T47D (cell line): ENCODE results near the gene CERS6.

Experiments
- DNase-seq, 2 experiments: peaks; one replicate each; pipeline versions ENCODE4 v3.0.0 to v3.0.0-alpha.2; 2011 to 2012; ENCODE audit warnings: low read depth in 1 of 2, low spot score in 1 of 2
- JUND ChIP-seq: IDR thresholded peaks from 2 replicates; pipeline ENCODE4 v1.6.1; 2012; ENCODE audit warnings: low read depth
- in situ Hi-C: cut with HindIII; loops from 2 replicates; pipeline ENCODE4 v1.10.0; 2016; ENCODE audit warnings: low sequenced_read_pairs, low pct_unique_long_range_greater_than_20kb

The CERS6 gene

DNA sequence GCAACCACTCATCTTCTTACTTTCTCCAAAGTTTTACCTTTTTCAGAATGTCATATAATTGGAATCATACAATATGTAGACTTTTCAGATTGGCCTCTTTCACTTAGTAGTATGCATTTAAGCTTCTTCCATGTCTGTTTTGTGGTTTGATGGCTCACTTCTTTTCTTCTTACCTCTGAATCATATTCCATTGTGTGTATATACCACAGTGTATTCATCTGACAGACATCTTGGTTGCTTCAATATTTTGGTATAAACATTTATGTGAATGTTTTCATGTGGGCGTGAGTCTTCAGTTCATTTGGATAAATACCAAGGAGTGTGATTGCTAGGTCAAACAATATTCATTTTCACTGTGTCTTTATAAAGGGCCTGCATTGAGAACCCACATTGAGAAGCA, 210.3 kb downstream of the CERS6 start:
- in situ Hi-C loops, result no loop called here
- TF ChIP-seq JUND, result no peak
- DNase-seq, result no peak

- no peak for TF ChIP-seq JUND
- no peak for DNase-seq
- in situ Hi-C loops, result no loop called here
Measured at GRCh38 chr2:168667156-168667555, 211.1 kb downstream of the CERS6 start.

DNA sequence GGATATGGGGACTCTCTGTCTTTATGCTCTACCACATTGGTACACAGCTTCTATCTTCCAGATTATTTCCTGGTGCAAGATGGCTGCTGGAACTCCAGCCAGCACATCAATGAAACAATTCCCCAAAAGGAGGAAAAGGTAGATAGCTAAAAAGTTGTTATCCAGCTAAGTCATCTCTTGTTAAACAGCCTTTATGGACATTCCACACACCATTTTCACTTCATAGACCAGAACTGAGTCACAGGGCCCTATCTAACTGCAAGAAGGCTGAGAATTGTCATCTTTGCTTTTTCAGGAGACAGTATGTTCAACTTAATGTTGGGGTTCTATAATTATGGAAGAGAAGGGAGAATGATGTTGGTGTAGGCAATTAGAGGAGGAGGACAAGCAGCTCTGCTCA, 213.1 kb downstream of the CERS6 start:
- no peak for TF ChIP-seq JUND
- in situ Hi-C loops, result no loop called here

GRCh38 chr2:168670478-168670877, 214.4 kb downstream of the CERS6 start:
- no peak for TF ChIP-seq JUND
- no peak for DNase-seq
- in situ Hi-C loops, result no loop called here

More for the DNA sequence above, 213.1 kb downstream of the CERS6 start:
- no peak for DNase-seq

GRCh38 chr2:168671932-168672331, 215.9 kb downstream of the CERS6 start:
- in situ Hi-C loops, result no loop called here
- DNase-seq, result no peak
- TF ChIP-seq JUND, result no peak

DNA sequence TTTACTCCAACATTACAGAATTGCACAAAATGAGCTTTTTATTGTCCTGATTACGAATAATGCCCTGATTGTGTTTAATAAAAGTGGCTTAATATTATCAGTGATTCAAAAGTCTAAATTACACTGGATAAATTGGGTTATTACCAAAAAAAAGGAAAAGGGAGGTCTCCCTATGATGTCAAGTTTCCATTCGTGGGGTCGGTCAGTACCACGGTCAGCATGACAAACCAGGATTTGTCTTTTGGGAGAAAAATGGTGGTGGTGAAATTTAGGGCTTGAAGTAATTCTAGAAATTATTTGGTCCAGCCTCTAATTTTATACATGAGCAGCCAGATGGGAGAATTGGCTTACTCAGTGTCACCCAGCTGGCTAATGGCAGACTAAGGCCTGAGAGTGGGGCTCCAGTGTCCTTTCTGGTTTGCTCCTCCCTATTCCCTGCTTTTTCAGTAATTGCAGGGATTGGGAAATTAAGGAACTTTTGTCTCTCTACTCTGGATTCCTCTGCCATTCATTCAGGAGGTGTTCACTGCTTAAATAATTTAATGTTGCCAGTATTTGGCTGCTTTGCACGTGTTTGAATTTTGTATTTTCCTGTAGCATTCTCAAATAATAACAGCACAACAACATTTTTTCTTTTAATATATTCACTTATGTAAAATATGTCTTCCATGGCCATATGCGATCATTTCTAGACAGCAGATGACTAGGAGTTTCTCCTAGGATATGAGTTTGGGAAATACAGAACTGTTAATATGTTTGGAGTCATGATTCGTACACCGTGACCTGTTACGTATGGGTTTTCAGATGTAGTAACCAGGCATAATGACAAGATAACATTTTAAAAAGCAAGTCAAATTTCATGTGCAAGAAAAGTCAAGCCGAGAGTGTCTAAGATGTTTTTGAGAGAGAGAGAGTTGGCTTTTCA, 217.5 kb downstream of the CERS6 start:
- DNase-seq, result no peak
- no peak for TF ChIP-seq JUND
- in situ Hi-C loops, result no loop called here

DNA sequence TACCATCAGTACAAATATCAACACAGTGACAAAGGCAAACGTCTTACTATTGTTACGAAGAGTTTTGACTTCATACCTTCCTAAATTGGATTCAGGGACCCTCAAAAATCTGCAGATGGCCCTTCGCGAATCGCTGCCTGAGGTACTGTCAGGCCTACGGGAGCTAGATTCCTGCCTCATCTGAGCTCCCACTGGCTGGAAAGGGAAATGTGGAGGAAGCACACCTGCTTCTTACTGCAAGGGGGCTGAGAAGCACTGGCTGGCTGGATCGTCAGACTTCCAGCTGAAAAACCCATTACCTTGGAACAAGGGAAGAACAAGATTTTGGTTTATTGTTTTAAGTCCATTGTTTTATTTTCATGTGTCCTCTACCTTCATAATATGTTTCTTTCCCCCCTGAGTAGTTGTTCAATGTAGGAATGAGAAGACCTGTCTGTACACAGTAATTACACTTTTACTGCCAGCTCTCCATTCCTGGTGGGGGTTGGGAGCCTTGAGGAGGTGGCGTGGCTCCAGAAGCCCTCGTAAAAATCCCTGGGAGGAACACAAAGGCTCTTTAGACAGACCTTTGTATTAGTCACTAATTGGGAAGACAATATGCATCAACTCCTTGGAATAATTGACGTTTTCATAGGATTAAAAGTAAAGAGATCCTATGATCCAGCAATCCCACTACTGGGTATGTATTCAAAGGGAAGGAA, 222.2 kb downstream of the CERS6 start:
- DNase-seq, result no peak
- in situ Hi-C loops, result no loop called here
- no peak for TF ChIP-seq JUND

DNA sequence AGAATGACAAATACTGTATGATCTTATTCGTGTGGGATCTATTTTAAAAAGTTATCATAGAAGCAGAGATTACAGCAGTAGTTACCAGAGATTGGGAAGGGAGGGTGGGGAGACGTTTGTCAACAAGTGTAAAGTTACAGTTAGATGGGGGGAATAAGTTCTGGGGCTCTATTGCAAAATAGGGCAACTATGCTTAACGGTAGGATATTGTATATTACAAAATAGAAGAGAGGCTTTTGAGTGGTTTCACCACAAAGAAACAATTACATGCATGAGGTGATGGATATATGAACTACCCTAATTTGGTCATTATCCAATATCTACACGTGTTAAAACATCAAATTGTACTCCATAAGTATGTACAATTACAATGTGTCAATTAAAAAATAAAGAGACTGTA, 223.0 kb downstream of the CERS6 start:
- TF ChIP-seq JUND, result no peak
- in situ Hi-C loops, result no loop called here
- no peak for DNase-seq

DNA sequence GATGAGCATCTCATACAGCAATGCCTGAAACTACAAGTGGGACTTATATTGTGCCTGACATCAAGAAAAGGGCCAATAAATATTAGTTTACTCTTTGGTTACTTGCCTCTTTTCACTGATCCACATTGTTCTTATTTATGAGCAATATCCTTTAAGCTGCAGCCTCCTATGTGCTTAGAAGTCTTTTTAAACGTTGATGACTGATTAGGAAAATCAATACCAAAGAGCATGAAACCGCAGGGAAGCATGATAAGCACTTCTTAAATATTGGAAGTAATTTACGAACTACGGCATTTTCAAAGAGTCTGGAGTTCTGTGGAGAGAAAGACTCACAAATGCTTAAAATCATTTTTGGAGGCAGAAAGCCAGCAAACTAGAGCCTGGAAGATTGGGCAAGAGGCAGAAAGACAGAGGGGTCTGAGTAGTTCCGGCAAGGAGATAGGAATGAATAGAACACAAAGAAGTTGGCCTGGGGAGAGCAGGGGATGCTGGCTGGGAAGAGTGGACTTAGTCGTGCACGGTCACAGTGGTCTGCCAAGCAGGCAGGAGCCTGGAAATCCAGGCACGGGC, 223.8 kb downstream of the CERS6 start:
- no peak for TF ChIP-seq JUND

DNA sequence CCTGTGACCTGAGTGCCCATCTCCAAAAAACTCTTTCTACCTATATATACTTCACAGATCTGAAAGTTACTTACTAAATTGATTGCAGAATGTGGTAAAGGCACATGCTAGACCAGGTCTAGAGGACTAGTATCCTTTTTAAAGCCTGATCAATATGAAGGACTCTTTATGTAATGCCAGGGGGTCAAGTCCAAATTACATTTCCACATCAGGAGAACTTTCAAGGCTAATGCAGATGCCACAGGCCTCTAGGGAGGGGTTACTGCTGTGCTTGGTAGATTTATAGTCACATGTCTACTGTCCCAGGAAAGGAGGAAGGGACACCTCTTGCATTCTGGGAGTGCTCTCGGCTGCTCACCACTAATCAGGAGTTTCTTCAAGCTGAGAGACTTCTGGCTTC, 227.9 kb downstream of the CERS6 start:
- in situ Hi-C loops, result no loop called here
- TF ChIP-seq JUND, result no peak
- DNase-seq, result no peak

More for the DNA sequence above, 223.8 kb downstream of the CERS6 start:
- DNase-seq, result no peak
- in situ Hi-C loops, result no loop called here

- DNase-seq, result no peak
- TF ChIP-seq JUND, result no peak
- in situ Hi-C loops, result no loop called here
Measured at GRCh38 chr2:168684921-168685599, 229.0 kb downstream of the CERS6 start.

DNA sequence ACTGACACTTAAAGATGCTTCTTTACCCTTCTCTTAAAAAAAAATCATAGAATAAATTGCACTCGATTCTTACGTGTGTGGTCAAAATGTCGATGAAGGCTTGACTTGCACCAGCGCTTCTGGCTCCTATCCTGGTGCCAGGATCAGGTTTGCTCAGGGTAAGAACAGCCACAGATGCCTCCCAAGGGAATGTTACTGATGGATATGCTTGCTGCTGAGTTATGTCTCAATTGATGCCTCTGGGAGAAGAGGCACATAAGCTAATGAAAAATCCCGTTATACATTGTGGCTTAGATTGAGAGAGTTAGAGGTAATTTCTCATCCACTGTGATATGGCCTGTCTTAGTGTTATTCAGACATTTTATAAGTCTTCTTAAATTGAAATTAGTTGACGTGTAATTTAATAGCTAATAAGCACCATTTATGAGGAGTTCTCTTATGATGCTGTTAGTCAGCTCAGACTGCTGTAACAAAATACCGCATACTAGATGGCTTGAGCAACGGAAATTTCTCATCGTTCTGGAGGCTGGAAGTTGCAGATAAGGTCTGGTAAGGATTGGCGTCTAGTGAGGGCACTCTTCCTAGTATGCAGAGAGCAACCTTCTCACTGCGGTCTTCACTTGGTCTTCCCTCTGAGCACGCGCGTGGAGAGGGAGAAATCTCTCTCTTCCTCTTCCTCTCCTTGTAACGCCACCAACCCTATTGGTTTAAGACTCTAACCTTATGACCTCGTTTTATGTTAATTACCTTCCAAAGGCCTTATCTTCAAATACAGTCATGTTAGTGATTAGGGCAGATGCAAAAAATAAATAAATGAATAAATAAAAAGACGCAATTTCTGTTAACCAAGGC, 229.8 kb downstream of the CERS6 start:
- in situ Hi-C loops, result no loop called here
- no peak for TF ChIP-seq JUND
- DNase-seq, result no peak
